Fibroblast of skin of scalp (primary cell): ENCODE measurements around the gene TUBG2.

Source experiments
- DNase-seq: peaks from one replicate; pipeline ENCODE4 v3.0.0-alpha.2; 2013

The TUBG2 gene

GRCh38 chr17:42677012-42677857 lies 18.2 kb downstream of the TUBG2 start:
- peak; percentile 100 for DNase-seq

- DNase-seq, result peak; percentile 94
These were observed 19.1 kb downstream of the TUBG2 start for GRCh38 chr17:42677921-42678781.

- peak; percentile 59 for DNase-seq
These were observed 19.9 kb downstream of the TUBG2 start for GRCh38 chr17:42678951-42679491.

GRCh38 chr17:42679492-42680330 lies 20.6 kb downstream of the TUBG2 start:
- DNase-seq, result peak; percentile 79

DNA sequence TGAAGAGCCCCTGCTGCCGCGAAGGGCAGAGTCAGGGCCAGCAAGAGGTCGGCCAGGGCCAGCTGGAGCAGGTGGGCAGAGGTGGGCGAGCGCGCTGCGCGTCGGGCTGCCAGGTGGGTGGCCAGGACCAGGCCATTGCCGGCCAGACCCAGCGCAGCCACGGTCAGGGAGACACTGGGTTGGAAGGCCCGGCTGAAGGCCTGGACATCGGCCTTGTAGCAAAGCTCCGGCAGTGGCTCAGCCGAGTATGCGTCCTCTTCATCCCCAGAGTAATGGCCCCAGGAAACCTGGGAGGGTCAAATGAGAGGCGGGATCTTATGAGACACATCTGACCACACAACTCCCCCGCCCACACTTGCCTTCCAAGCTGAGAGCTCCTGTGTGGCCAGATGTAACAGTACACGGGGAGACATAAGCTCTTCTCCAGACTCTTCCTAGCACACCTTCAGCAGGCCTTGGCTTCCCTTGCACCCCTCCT lies 21.3 kb downstream of the TUBG2 start:
- DNase-seq, result no peak

DNA sequence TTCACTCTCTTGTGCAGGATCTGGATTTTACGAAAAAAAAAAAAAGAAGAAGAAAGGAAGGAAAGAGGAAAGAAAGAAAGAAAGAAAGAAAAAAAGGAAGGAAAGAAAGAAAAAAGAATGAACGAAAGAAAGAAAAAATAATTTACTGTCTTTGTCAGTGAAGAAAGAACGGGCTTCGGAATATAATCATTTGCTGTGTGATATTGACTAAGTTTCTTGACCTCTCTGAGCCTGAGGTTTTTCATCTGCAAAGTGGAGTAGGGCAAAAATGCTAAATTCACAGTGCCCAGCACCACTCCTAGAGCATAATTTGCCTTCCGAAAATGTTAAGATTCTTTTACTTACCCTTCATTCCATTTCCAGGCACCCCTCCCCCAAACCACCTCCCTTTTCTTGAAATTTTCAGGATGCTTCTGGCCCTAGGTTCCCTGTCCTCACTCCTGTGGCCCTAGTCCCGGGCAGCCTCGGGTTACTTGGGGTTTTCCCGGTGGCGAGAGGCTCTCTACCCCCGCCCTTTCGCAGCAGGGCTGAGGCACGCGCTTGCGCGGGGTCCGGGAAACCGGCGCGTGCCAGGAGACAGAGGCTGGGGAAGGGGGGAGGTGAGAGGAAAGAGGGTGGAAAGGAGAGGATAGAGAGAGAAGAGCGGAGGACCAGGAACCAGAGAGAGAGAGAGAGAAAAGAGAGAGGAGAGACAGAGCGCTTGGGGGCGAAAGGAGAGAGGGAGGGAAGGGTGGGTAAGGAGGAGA lies 23.1 kb downstream of the TUBG2 start, which contains the start of gene CNTNAP1:
Gene CNTNAP1 (plus strand): TSS at position 556 of the 746 bp plus-strand sequence. CDS start 299 bp downstream, outside the sequence.
- DNase-seq, result peak; percentile 85

DNA sequence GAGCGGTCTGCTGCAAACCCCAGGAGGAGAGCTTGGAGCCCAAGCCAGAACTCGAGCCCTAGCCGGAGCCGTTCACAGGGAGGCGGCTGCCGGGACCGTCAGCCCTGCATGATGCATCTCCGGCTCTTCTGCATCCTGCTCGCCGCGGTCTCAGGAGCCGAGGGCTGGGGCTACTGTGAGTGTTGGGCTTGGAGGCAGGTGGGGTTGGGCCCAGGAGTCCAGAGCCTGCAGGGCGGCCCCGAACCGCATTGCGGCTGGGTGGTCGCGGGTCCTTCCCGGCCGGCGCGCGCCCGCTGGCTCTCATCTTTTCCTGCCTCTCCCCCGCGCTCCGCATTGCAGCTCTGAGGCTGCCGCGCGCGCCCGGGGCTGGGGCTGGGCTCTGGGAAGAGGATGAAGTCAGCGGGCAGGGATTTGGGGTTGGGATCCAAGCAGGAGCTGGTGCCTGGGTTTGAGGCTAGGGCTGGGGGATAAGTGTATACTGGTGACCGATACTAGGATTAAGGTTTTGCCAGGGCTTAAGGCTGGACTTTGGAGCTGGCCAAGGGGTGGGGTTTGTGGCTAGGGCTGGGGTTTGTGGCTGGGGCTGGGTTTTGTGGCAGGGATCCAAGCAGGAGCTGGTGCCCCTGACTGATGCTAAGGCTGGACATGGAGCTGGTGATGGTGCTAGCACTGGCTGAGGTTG lies 23.8 kb downstream of the TUBG2 start:
- DNase-seq, result peak; percentile 55

DNA sequence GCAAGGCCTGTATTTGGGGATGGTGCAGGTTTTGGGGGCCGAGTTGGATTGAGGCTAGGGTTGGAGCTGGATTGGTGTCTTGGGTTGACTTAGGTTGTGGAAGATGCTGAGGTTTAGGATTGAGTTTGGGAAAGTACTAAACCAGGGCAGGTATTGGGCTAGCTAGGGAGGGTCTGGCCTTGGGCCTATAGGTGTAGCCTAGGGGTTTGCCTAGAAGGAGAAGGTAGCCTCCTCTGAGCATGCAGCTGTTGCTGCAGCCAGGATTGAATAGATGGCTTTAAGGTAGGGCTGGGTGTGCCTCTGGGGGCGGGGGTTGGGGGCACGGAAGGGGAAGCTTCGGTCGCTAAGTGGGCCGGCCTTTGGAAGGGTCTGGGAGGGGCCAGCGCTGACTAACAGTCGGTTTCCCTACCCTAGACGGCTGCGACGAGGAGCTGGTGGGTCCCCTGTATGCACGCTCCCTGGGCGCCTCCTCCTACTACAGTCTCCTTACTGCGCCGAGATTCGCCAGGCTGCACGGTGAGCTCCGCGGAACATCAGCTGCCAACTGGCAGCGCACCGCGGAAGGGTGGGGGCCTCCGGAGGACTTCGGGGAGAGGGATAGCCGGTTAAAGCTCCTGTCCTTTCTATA lies 24.4 kb downstream of the TUBG2 start:
- no peak for DNase-seq

- no peak for DNase-seq
These were observed 26.0 kb downstream of the TUBG2 start for GRCh38 chr17:42684929-42685556.

GRCh38 chr17:42685831-42686230 lies 26.7 kb downstream of the TUBG2 start:
- no peak for DNase-seq

DNA sequence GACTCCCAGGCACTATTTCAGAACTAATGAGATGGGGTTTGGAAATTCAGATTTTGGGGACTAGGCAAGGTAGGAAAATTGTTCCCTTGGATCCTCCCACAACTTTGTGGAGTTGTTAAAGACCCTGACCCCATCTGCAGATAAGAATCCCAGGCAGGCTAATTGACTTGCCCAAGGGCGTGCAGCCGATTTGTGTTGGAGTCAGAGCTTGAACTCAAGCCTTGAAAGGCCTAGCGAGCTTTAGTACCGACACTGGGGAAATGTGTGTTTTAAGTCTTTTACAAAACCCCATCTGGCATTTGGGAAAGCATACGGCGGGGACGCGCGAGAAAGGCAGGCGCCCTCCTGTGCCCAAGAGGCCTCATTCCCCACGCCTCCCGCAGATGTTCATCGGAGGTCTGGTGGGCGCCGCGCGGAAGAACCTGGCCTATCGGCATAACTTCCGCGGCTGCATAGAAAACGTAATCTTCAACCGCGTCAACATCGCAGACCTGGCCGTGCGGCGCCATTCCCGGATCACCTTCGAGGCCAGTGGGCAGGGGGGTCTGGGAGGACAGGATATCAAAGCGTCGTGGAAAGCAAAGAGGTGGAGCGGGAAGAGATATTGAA lies 27.5 kb downstream of the TUBG2 start:
- DNase-seq, result no peak

DNA sequence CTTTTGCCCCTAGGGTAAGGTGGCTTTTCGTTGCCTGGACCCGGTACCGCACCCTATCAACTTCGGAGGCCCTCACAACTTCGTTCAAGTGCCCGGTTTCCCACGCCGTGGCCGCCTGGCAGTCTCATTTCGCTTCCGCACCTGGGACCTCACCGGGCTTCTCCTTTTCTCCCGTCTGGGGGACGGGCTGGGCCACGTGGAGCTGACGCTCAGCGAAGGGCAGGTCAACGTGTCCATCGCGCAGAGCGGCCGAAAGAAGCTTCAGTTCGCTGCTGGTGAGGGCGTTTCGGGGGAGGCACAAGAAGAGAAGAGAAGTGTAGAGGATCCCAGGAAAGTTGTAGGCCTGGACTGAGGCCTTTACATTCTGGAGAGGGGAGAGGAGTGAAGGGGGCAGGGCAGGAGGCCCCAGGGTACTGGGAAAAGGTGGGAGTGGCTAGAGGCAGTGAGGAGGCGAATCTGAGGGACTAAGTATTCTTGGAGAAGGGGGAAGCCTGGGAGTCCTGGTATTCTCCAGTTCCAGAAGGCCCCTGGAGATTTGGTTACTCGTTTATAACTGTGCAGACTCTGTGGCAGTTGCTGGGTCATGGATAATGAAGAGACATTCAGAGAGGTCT lies 28.7 kb downstream of the TUBG2 start:
- no peak for DNase-seq

- no peak for DNase-seq
These were observed 31.5 kb downstream of the TUBG2 start for GRCh38 chr17:42690596-42690995.

DNA sequence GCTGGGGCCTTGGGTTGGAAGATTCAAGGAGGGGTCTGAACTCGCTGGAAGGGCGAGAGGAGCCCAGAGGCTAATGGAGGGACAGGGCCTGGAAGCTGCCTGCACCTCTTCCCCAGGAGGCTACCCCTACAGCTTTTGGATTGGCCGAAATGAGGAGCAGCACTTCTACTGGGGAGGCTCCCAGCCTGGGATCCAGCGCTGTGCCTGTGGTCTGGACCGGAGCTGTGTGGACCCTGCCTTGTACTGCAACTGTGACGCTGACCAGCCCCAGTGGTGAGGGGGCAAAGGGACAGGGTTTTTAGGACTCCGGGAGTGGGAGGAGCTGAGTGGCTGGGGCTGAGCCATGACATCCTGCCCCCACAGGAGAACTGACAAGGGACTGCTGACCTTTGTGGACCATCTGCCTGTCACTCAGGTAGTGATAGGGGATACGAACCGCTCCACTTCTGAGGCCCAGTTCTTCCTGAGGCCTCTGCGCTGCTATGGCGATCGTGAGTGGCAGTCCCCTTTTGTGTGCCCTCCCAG lies 32.0 kb downstream of the TUBG2 start:
- DNase-seq, result no peak

- no peak for DNase-seq
These were observed 33.4 kb downstream of the TUBG2 start for GRCh38 chr17:42692489-42692888.

GRCh38 chr17:42694524-42694923 lies 35.4 kb downstream of the TUBG2 start:
- no peak for DNase-seq

- DNase-seq, result no peak
These were observed 36.4 kb downstream of the TUBG2 start for GRCh38 chr17:42695500-42695899.

DNA sequence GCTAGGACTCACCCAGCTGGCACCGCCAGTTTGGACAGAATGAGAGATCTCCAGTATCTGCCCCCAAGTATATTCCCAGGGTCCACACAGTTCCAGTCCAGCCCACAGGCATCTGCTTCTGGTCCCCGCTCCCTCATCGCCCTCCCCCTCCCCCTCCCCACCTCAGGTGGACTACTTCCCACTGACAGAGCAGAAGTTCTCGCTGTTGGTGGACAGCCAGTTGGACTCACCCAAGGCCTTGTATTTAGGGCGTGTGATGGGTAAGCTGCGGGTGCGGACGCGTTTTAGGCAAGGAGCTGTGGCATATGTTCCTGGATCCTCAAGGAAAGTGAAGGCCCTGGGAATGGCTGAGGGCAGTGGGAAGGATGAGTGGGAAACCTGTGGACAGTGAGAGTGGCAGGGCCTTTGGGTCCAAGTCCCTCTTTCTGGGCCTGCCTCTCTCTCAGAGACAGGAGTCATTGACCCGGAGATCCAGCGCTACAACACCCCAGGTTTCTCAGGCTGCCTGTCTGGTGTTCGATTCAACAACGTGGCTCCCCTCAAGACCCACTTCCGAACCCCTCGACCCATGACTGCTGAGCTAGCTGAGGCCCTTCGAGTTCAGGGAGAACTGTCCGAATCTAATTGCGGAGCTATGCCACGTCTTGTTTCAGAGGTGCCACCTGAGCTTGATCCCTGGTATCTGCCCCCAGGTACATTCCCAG lies 38.2 kb downstream of the TUBG2 start:
- DNase-seq, result no peak
